ENCODE data around the gene IL1RAPL2.
"Not testable (repeated sequence)": the region's sequence is repeated elsewhere in the genome, so short reads cannot be mapped to it uniquely, and the experiment has no call there.

The IL1RAPL2 gene

GRCh38 chrX:104677517-104677916, 111.5 kb downstream of the IL1RAPL2 start:
- DNase-seq, result not testable (repeated sequence)

GRCh38 chrX:104679175-104679574, 113.2 kb downstream of the IL1RAPL2 start:
- no peak for DNase-seq

GRCh38 chrX:104681214-104681613, 115.2 kb downstream of the IL1RAPL2 start:
- no peak for DNase-seq

- no peak for DNase-seq
These were observed 118.1 kb downstream of the IL1RAPL2 start for GRCh38 chrX:104684077-104684476.

- DNase-seq, result no peak
These were observed 129.6 kb downstream of the IL1RAPL2 start for GRCh38 chrX:104695593-104695992.

- DNase-seq, result no peak
These were observed 130.7 kb downstream of the IL1RAPL2 start for GRCh38 chrX:104696667-104697066.

GRCh38 chrX:104697294-104697693, 131.3 kb downstream of the IL1RAPL2 start:
- DNase-seq, result no peak

- DNase-seq, result no peak
These were observed 141.0 kb downstream of the IL1RAPL2 start for GRCh38 chrX:104707042-104707441.

GRCh38 chrX:104707572-104707971, 141.6 kb downstream of the IL1RAPL2 start:
- DNase-seq, result no peak

GRCh38 chrX:104712515-104712914, 146.5 kb downstream of the IL1RAPL2 start:
- DNase-seq, result no peak

GRCh38 chrX:104721854-104722253, 155.9 kb downstream of the IL1RAPL2 start:
- DNase-seq, result no peak

- DNase-seq, result no peak
These were observed 162.5 kb downstream of the IL1RAPL2 start for GRCh38 chrX:104728456-104728855.

- DNase-seq, result no peak
These were observed 176.4 kb downstream of the IL1RAPL2 start for GRCh38 chrX:104742355-104742754.

- no peak for DNase-seq
These were observed 179.2 kb downstream of the IL1RAPL2 start for GRCh38 chrX:104745152-104745551.

GRCh38 chrX:104749951-104750610, 184.1 kb downstream of the IL1RAPL2 start:
- DNase-seq, result no peak

GRCh38 chrX:104762641-104763040, 196.6 kb downstream of the IL1RAPL2 start:
- DNase-seq, result no peak

- DNase-seq, result no peak
These were observed 223.8 kb downstream of the IL1RAPL2 start for GRCh38 chrX:104789784-104790183.

- DNase-seq, result no peak
These were observed 229.8 kb downstream of the IL1RAPL2 start for GRCh38 chrX:104795804-104796203.

GRCh38 chrX:104803219-104803618, 237.2 kb downstream of the IL1RAPL2 start:
- no peak for DNase-seq

- DNase-seq, result no peak
These were observed 240.3 kb downstream of the IL1RAPL2 start for GRCh38 chrX:104806346-104806745.

GRCh38 chrX:104833401-104833800, 267.4 kb downstream of the IL1RAPL2 start:
- no peak for DNase-seq

GRCh38 chrX:104842646-104843045, 276.6 kb downstream of the IL1RAPL2 start:
- DNase-seq, result no peak

- DNase-seq, result no peak
These were observed 286.2 kb downstream of the IL1RAPL2 start for GRCh38 chrX:104852241-104852640.

GRCh38 chrX:104854188-104854587, 288.2 kb downstream of the IL1RAPL2 start:
- no peak for DNase-seq

GRCh38 chrX:104854790-104855340, 288.9 kb downstream of the IL1RAPL2 start:
- DNase-seq, result no peak

All from NCI-H2029 (cell line).